HepG2 (cell line): ENCODE results near the gene CBX7. TPM values are rescaled to one million over a fixed set of nuclear protein-coding genes. Genes with fewer than 3 reads are reported as not detected.

Experiments used
- ATAC-seq: fragments of 200-7000 bp; cut with Tn5 transposase; 3 replicates; pipeline ENCODE4 v1.9.1; 2020; ENCODE audit warnings: mild to moderate bottlenecking, moderate library complexity
- Bru-seq: library from RNA; stranded (reverse); fragments of 400-500 nt; gene quantifications from one replicate; lab custom pipeline; 2021; lab: Mats Ljungman, UMichigan
- BruChase-seq, 2 experiments: library from RNA; stranded (reverse); fragments of 400-500 nt; gene quantifications; one replicate each; lab custom pipeline; 2021; lab: Mats Ljungman, UMichigan
- BruUV-seq: library from RNA; stranded (reverse); fragments of 400-500 nt; replicated peaks from 2 replicates; lab custom pipeline; 2021; lab: Mats Ljungman, UMichigan
- CTCF ChIA-PET: fragments of 300-600 bp; formaldehyde crosslinking; extraction: SDS; loops from one replicate; lab custom pipeline; 2021; ENCODE audit warnings: low total read pairs, inconsistent platforms, low intra/inter-chr PET ratio; lab: Yijun Ruan, JAX
- POLR2A ChIA-PET: fragments of 350-600 bp; sonication (Branson Sonifier 250); formaldehyde crosslinking; loops from one replicate; lab custom pipeline; 2020; ENCODE audit warnings: antibody characterized with exemption, inconsistent platforms; lab: Yijun Ruan, JAX
- DNase-seq: peaks from one replicate; pipeline ENCODE4 v3.0.0-alpha.2; 2015; ENCODE audit warnings: low spot score
- FAIRE-seq: peaks from 3 replicates; lab custom pipeline; 2011; peaks lifted over from hg19 to GRCh38; lab: Jason Lieb, UNC
- H2AFZ ChIP-seq: one replicate; pipeline ENCODE4 v1.6.1; 2011; ENCODE audit warnings: low read length, inconsistent platforms
- H3K27ac ChIP-seq: fragments of 300-600 bp; 3 replicates; pipeline ENCODE4 v1.8.0; 2011; ENCODE audit warnings: mixed run types, mild to moderate bottlenecking, mixed read lengths, low read length, inconsistent platforms; ENCODE audit not compliant: insufficient read depth; ENCODE audit errors: extremely low read length
- H3K27me3 ChIP-seq, 2 experiments: fragments of 200-600 bp in 1 of 2; 2 replicates in 1 of 2; 3 replicates in 1 of 2; pipeline versions ENCODE4 v1.6.0 to v1.8.0; 2011; ENCODE audit warnings: low read length in 2 of 2, mild to moderate bottlenecking in 2 of 2, moderate library complexity in 2 of 2, inconsistent platforms in 1 of 2; ENCODE audit not compliant: insufficient read depth in 2 of 2, control insufficient read depth in 1 of 2
- H3K36me3 ChIP-seq, 2 experiments: fragments of 200-600 bp in 1 of 2; replicated peaks in 1 of 2; 2 replicates in 1 of 2; 3 replicates in 1 of 2; pipeline versions ENCODE4 v1.5.1 to v1.8.0; 2011; ENCODE audit warnings: low read length in 2 of 2, inconsistent platforms in 1 of 2; ENCODE audit not compliant: insufficient read depth in 2 of 2, control insufficient read depth in 1 of 2
- H3K4me1 ChIP-seq: 2 replicates; pipeline ENCODE4 v1.5.1; 2012; ENCODE audit warnings: low read length, inconsistent platforms; ENCODE audit not compliant: insufficient read depth
- H3K4me2 ChIP-seq: 2 replicates; pipeline ENCODE4 v1.6.0; 2011; ENCODE audit warnings: low read depth, low read length, inconsistent platforms
- H3K4me3 ChIP-seq, 3 experiments: fragments of 200-600 bp in 1 of 3; sonication (generic), shearing (Covaris generic) in 1 of 3; replicated peaks in 1 of 3; 2 replicates each; pipeline ENCODE4 v1.5.1; 2011 to 2016; ENCODE audit warnings: low read length in 3 of 3, inconsistent platforms in 2 of 3, low read depth in 2 of 3, mild to moderate bottlenecking in 2 of 3, control low read depth in 1 of 3, mixed read lengths in 1 of 3; ENCODE audit not compliant: insufficient read depth in 1 of 3
- H3K79me2 ChIP-seq: one replicate; pipeline ENCODE4 v1.6.1; 2011; ENCODE audit warnings: low read length, inconsistent platforms; ENCODE audit not compliant: insufficient read depth
- H3K9ac ChIP-seq: 2 replicates; pipeline ENCODE4 v1.6.0; 2011; ENCODE audit warnings: mild to moderate bottlenecking, low read depth, low read length, inconsistent platforms; ENCODE audit not compliant: insufficient read depth
- H3K9me3 ChIP-seq: 2 replicates; pipeline ENCODE4 v1.5.1; 2012; ENCODE audit warnings: mild to moderate bottlenecking, low read length
- H4K20me1 ChIP-seq: 2 replicates; pipeline ENCODE4 v1.6.0; 2011; ENCODE audit warnings: inconsistent platforms, mild to moderate bottlenecking, low read length, moderate library complexity; ENCODE audit not compliant: insufficient read depth
- ARID2 ChIP-seq: sonication (generic); formaldehyde crosslinking; IDR thresholded peaks from 2 replicates; pipeline ENCODE4 v1.8.1; 2022; ENCODE audit warnings: mild to moderate bottlenecking, missing genetic modification reagents, borderline replicate concordance
- ARNT2 ChIP-seq: sonication (generic); formaldehyde crosslinking; IDR thresholded peaks from 2 replicates; pipeline ENCODE4 v1.8.0; 2022; ENCODE audit warnings: mild to moderate bottlenecking, low read depth, missing genetic modification reagents, moderate library complexity
- CC2D1A ChIP-seq: sonication (generic); formaldehyde crosslinking; IDR thresholded peaks from 2 replicates; pipeline ENCODE4 v1.8.1; 2023; ENCODE audit warnings: mild to moderate bottlenecking, missing genetic modification reagents
- EED ChIP-seq: sonication (generic); formaldehyde crosslinking; IDR thresholded peaks from 2 replicates; pipeline ENCODE4 v1.5.0; 2020; ENCODE audit warnings: mild to moderate bottlenecking, missing genetic modification reagents
- GLI4 ChIP-seq: sonication (generic); formaldehyde crosslinking; IDR thresholded peaks from 2 replicates; pipeline ENCODE4 v1.5.1; 2020; ENCODE audit warnings: missing genetic modification reagents, mild to moderate bottlenecking, moderate library complexity, borderline replicate concordance
- RFXAP ChIP-seq: sonication (generic); formaldehyde crosslinking; IDR thresholded peaks from 2 replicates; pipeline ENCODE4 v1.4.0; 2020; ENCODE audit warnings: missing genetic modification reagents, borderline replicate concordance
- RNF2 ChIP-seq: fragments of 450-650 bp; conservative IDR thresholded peaks from 2 replicates; pipeline ENCODE4 v1.6.1; 2016; ENCODE audit warnings: low read depth
- RXRB ChIP-seq: IDR thresholded peaks from 2 replicates; pipeline ENCODE4 v1.6.1; 2016; ENCODE audit warnings: borderline replicate concordance, missing genetic modification reagents, missing compliant biosample characterization
- ZBTB7A ChIP-seq: sonication (generic); formaldehyde crosslinking; IDR thresholded peaks from 2 replicates; pipeline ENCODE4 v1.8.0; 2022; ENCODE audit warnings: mild to moderate bottlenecking, missing genetic modification reagents
- ZFX ChIP-seq: sonication (generic); formaldehyde crosslinking; IDR thresholded peaks from 2 replicates; pipeline ENCODE4 v1.4.0; 2020; ENCODE audit warnings: mild to moderate bottlenecking, low read depth, missing genetic modification reagents, moderate library complexity
- ZNF274 ChIP-seq: sonication (generic); formaldehyde crosslinking; IDR thresholded peaks from 2 replicates; pipeline ENCODE4 v1.5.1; 2020; ENCODE audit warnings: mild to moderate bottlenecking, missing genetic modification reagents
- ZNF33A ChIP-seq: sonication (generic); formaldehyde crosslinking; IDR thresholded peaks from 2 replicates; pipeline ENCODE4 v1.5.1; 2020; ENCODE audit warnings: missing genetic modification reagents, mild to moderate bottlenecking, moderate library complexity, borderline replicate concordance
- ZNF777 ChIP-seq: sonication (generic); formaldehyde crosslinking; IDR thresholded peaks from 2 replicates; pipeline ENCODE4 v1.4.0; 2020; ENCODE audit warnings: missing genetic modification reagents
- WGBS: methylation state at CpG from one replicate; pipeline ENCODE4 v1.1.6; 2017; ENCODE audit warnings: low lambda C conversion rate; 5-methylcytosine and 5-hydroxymethylcytosine counted together
- in situ Hi-C: cut with HindIII; loops from 2 replicates; pipeline ENCODE4 v1.10.0; 2017; ENCODE audit warnings: low pct_unique_long_range_greater_than_20kb; ENCODE audit not compliant: extremely low pct_ligation_motif_present
- intact Hi-C: fragments of 100-400 bp; cut with micrococcal nuclease; formaldehyde crosslinking; loops from one replicate; pipeline ENCODE4 v1.10.0; 2022; ENCODE audit not compliant: unreplicated experiment
- long read RNA-seq, 2 experiments: library from RNA in 1 of 2; library from polyadenylated mRNA in 1 of 2; stranded (forward) in 1 of 2; unstranded in 1 of 2; transcript quantifications; one replicate each; pipeline ENCODE4 v2.0.0, GENCODE V29; 2019 to 2022
- polyA minus RNA-seq, 3 experiments: library from RNA; depleted of rRNA, polyadenylated mRNA; stranded (reverse); fragments of >200 nt; gene quantifications; 2 replicates each; pipeline ENCODE4 v1.2.3, GENCODE V29; 2011; ENCODE audit warnings: low replicate concordance in 1 of 3
- polyA plus RNA-seq, 8 experiments: library from polyadenylated mRNA; depleted of rRNA in 3 of 8; stranded (reverse) in 7 of 8; unstranded in 1 of 8; fragments of >200 nt; fragmentation: Illumina TruSeq in 4 of 8; extraction: Trizol in 4 of 8; gene quantifications; 2 replicates each; pipeline versions ENCODE4 v1.2.1 to v1.2.3, GENCODE V29; 2011 to 2016; ENCODE audit warnings: low read depth in 4 of 8, missing spikeins in 1 of 8, mixed read lengths in 1 of 8; ENCODE audit not compliant: insufficient read depth in 1 of 8
- total RNA-seq, 5 experiments: library from RNA; depleted of rRNA; stranded (reverse); fragments of >200 nt; fragmentation: Illumina TruSeq; extraction: Trizol; gene quantifications; 2 replicates each; pipeline ENCODE4 v1.2.3, GENCODE V29; 2016; ENCODE audit warnings: low read depth in 1 of 5
- TF ChIP-seq, protein P1 (sequence below): sonication (generic); formaldehyde crosslinking; conservative IDR thresholded peaks from 2 replicates; pipeline ENCODE4 v1.8.0; 2022; ENCODE audit warnings: mild to moderate bottlenecking, moderate library complexity, missing genetic modification reagents

Gene CBX7
- total RNA-seq (2016; rRNA removed; fragmentation: Illumina TruSeq; extraction: Trizol) (0.20 and 0.35 TPM in 2 replicates), polyA plus RNA-seq (2011; rRNA removed) (4.9 and 7.1 TPM in 2 replicates), polyA minus RNA-seq (2011; rRNA and poly(A)+ RNA removed; ENCODE audit: low replicate concordance) (7.2 and 8.5 TPM in 2 replicates), Bru-seq, nascent RNA (percentile 43 among the genes with signal in this experiment), BruChase-seq, experiment 1, labeled RNA remaining after a 6-hour chase (percentile 48 among the genes with signal in this experiment), BruChase-seq, experiment 2, labeled RNA remaining after a 2-hour chase (percentile 49 among the genes with signal in this experiment)
- not detected in 2 replicates for total RNA-seq (2016; cell fraction: cytosol; rRNA removed; fragmentation: Illumina TruSeq; extraction: Trizol; ENCODE audit: low read depth)
- 0.27 and 0.30 TPM in 2 replicates for total RNA-seq (2016; cell fraction: insoluble cytoplasmic fraction; rRNA removed; fragmentation: Illumina TruSeq; extraction: Trizol)
- 0.09 and 0.21 TPM in 2 replicates for total RNA-seq (2016; cell fraction: membrane; rRNA removed; fragmentation: Illumina TruSeq; extraction: Trizol)
- total RNA-seq (2016; cell fraction: nucleus; rRNA removed; fragmentation: Illumina TruSeq; extraction: Trizol), result 0.31 and 1.4 TPM in 2 replicates
- 3.6 and 4.4 TPM in 2 replicates for polyA plus RNA-seq (2011; cell fraction: cytosol; rRNA removed)
- 22.7 and 23.8 TPM in 2 replicates for polyA plus RNA-seq (2011; cell fraction: nucleus; rRNA removed)
- polyA plus RNA-seq (2012), result 5.5 and 5.7 TPM in 2 replicates
- 0.09 and 0.23 TPM in 2 replicates for polyA plus RNA-seq (2016; cell fraction: cytosol; fragmentation: Illumina TruSeq; extraction: Trizol; ENCODE audit: low read depth)
- polyA plus RNA-seq (2016; cell fraction: insoluble cytoplasmic fraction; fragmentation: Illumina TruSeq; extraction: Trizol; ENCODE audit: low read depth), result 0.35 and 0.53 TPM in 2 replicates
- polyA plus RNA-seq (2016; cell fraction: membrane; fragmentation: Illumina TruSeq; extraction: Trizol; ENCODE audit: low read depth), result 0.08 and 0.19 TPM in 2 replicates
- 1.6 TPM in 2 replicates for polyA plus RNA-seq (2016; cell fraction: nucleus; fragmentation: Illumina TruSeq; extraction: Trizol; ENCODE audit: insufficient read depth, low read depth)
- 1.2 and 2.1 TPM in 2 replicates for polyA minus RNA-seq (2011; cell fraction: cytosol; rRNA and poly(A)+ RNA removed)
- 6.5 and 7.6 TPM in 2 replicates for polyA minus RNA-seq (2011; cell fraction: nucleus; rRNA and poly(A)+ RNA removed)
- long read RNA-seq, experiment 1, result 0 reads
- long read RNA-seq, experiment 2, full-length matches to known transcripts, result 1 of 6 reads
- long read RNA-seq, experiment 2, partial matches to known transcripts, result 0 of 6 reads
- long read RNA-seq, experiment 2, other reads (novel, unspliced or antisense), result 5 of 6 reads

DNA sequence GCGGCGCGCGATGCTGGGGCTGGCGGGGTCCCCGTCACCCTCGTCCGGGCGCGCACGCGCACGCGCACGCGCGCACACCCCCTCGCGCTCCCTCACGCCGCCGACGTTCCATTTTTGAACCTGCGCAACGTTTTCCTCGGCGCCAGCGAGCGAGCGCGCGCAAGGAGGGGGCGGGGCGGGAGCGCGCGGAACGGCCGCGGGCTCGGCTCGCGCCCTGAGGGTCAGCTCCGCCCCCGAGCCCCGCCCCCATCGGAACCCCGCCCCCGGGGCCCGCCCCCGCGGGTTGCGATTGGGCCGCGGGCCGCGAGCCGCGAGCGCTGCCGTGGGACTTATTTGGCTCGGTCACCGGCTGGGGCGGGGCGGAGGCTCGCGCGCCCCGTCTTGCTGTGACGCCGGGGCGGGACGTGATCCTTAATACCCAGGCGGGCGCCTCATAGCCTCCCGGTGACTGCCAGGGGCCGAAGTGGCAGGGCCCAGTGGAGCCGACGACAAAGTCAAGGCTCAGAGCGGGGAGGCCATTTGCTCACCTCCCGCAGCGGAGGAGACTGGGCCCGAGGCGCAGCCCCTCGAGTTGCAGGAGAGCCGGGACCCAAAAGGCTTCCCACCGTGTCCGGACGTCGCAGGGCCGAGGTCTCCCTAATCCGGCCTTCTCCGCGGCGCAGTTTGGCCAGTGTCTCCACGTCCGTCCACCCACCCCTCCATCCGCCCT is at the start of gene CBX7:
Gene CBX7, minus strand, starts transcription at position 170 of the 709 bp plus-strand sequence. CDS start 236 bp downstream, outside the sequence.
- 0% methylated on average over 3 of the region's 98 CpGs for WGBS
- DNase-seq, result peak; percentile 49
- POLR2A ChIA-PET, result interaction anchor here (1.0 to 2.6 kb wide), 7 partner anchors 17 to 167 kb away, joined by 3 to 38 read pairs (median 3); partner anchors contain the start of gene RPL3
- CTCF ChIA-PET, result no interaction called here
- ATAC-seq, result peak; percentile 72
- H3K27me3 ChIP-seq, result peaks cover 2 to 33% of the 10 kb centered on the region in 2 experiments; a peak in 4 of 5 replicates
- H3K4me2 ChIP-seq, result peak within 1 kb of the TSS; percentile 95
- peaks cover 44% of the 10 kb centered on the region for H3K4me1 ChIP-seq
- peak within 1 kb of the TSS; percentile 59 to 79 (median 67) for H3K4me3 ChIP-seq
- no peaks in the 10 kb centered on the region for H3K36me3 ChIP-seq
- H2AFZ ChIP-seq, result no peak within 1 kb of the TSS
- H3K9me3 ChIP-seq, result no peaks in the 10 kb centered on the region
- FAIRE-seq, result no peak
- no peak within 1 kb of the TSS for H3K27ac ChIP-seq
- no TSS peak for BruUV-seq
- in situ Hi-C loops, result no loop called here
- H3K79me2 ChIP-seq, result no peaks in the 10 kb centered on the region
- H3K9ac ChIP-seq, result peak within 1 kb of the TSS; percentile 66; the same call in 1 of the 2 replicates
- H4K20me1 ChIP-seq, result no peaks in the 10 kb centered on the region
- intact Hi-C loops, result no loop called here
- peak; percentile 90 for TF ChIP-seq ZNF777 (CRISPR knock-in tag)
- peak; percentile 33; the same call in 1 of the 2 replicates for TF ChIP-seq ARNT2 (CRISPR knock-in tag)
- TF ChIP-seq GLI4, result no peak
- peak; percentile 41; the same call in 1 of the 2 replicates for TF ChIP-seq ZFX (CRISPR knock-in tag)
- peak; percentile 59; the same call in 1 of the 2 replicates for TF ChIP-seq RNF2
- TF ChIP-seq, protein P1, sequence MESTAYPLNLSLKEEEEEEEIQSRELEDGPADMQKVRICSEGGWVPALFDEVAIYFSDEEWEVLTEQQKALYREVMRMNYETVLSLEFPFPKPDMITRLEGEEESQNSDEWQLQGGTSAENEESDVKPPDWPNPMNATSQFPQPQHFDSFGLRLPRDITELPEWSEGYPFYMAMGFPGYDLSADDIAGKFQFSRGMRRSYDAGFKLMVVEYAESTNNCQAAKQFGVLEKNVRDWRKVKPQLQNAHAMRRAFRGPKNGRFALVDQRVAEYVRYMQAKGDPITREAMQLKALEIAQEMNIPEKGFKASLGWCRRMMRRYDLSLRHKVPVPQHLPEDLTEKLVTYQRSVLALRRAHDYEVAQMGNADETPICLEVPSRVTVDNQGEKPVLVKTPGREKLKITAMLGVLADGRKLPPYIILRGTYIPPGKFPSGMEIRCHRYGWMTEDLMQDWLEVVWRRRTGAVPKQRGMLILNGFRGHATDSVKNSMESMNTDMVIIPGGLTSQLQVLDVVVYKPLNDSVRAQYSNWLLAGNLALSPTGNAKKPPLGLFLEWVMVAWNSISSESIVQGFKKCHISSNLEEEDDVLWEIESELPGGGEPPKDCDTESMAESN, result 0 out of 2 replicates have a peak, but pooled peaks have one; percentile 40
- 0 out of 2 replicates have a peak, but pooled peaks have one; percentile 18 for TF ChIP-seq RXRB (CRISPR knock-in tag)
- TF ChIP-seq ARID2, result 0 out of 2 replicates have a peak, but pooled peaks have one; percentile 17
- TF ChIP-seq ZNF33A, result no peak
- peak; percentile 75; the same call in 1 of the 2 replicates for TF ChIP-seq EED (CRISPR knock-in tag)
- 0 out of 2 replicates have a peak, but pooled peaks have one; percentile 21 for TF ChIP-seq ZBTB7A (CRISPR knock-in tag)
- 0 out of 2 replicates have a peak, but pooled peaks have one; percentile 42 for TF ChIP-seq ZNF274 (CRISPR knock-in tag)
- TF ChIP-seq CC2D1A, result no peak
- TF ChIP-seq RFXAP (CRISPR knock-in tag), result 0 out of 2 replicates have a peak, but pooled peaks have one; percentile 48
